CD4-positive, alpha-beta T cell (primary cell): ENCODE results near the gene ZNF385D. TPM values are rescaled to one million over a fixed set of nuclear protein-coding genes. Genes with fewer than 3 reads are reported as not detected.

Experiments
- ATAC-seq: fragments of 200-7000 bp; cut with Tn5 transposase; one replicate; pipeline ENCODE4 v1.10.0; 2022; ENCODE audit warnings: mild to moderate bottlenecking; ENCODE audit not compliant: poor library complexity
- CTCF ChIA-PET: fragments of 350-600 bp; sonication (Branson Sonifier 250); formaldehyde crosslinking; loops from one replicate; lab custom pipeline; 2021; ENCODE audit warnings: antibody characterized with exemption, inconsistent platforms; lab: Charles Lee
- POLR2A ChIA-PET: fragments of 350-600 bp; sonication (Branson Sonifier 250); formaldehyde crosslinking; loops from one replicate; lab custom pipeline; 2021; ENCODE audit warnings: antibody characterized with exemption, inconsistent platforms; lab: Charles Lee
- DNase-seq, 14 experiments: peaks; one replicate each; pipeline ENCODE4 v3.0.0-alpha.2; 2013 to 2020; ENCODE audit warnings: mixed read lengths in 2 of 14
- H3K27ac ChIP-seq, 2 donors: one replicate each; pipeline versions ENCODE4 v1.5.1 to v1.7.0; 2013; ENCODE audit warnings: low read length in 2 of 2, low read depth in 1 of 2, mild to moderate bottlenecking in 1 of 2
- H3K27me3 ChIP-seq, 2 experiments: 1 replicate in 1 of 2; 2 replicates in 1 of 2; pipeline versions ENCODE4 v1.6.1 to v1.7.0; 2013; ENCODE audit warnings: low read length in 2 of 2, control low read depth in 1 of 2, mild to moderate bottlenecking in 1 of 2, moderate library complexity in 1 of 2; ENCODE audit not compliant: insufficient read depth in 2 of 2, control insufficient read depth in 1 of 2
- H3K36me3 ChIP-seq: one replicate; pipeline ENCODE4 v1.6.1; 2013; ENCODE audit warnings: low read length, control low read depth; ENCODE audit not compliant: insufficient read depth
- H3K4me1 ChIP-seq: one replicate; pipeline ENCODE4 v1.6.1; 2013; ENCODE audit warnings: low read length, control low read depth; ENCODE audit not compliant: insufficient read depth
- H3K4me3 ChIP-seq: one replicate; pipeline ENCODE4 v1.5.1; 2013; ENCODE audit warnings: mild to moderate bottlenecking, low read length, moderate library complexity
- H3K9me3 ChIP-seq, 2 experiments: 1 replicate in 1 of 2; 2 replicates in 1 of 2; pipeline versions ENCODE4 v1.6.1 to v1.7.0; 2013; ENCODE audit warnings: low read length in 2 of 2, mild to moderate bottlenecking in 2 of 2, control low read depth in 1 of 2, moderate library complexity in 1 of 2; ENCODE audit not compliant: control insufficient read depth in 1 of 2, insufficient read depth in 1 of 2
- H3K27ac Mint-ChIP-seq: one replicate; pipeline ENCODE4 v1.8.0; 2020; ENCODE audit warnings: mixed read lengths
- H3K27me3 Mint-ChIP-seq: one replicate; pipeline ENCODE4 v1.8.0; 2021; ENCODE audit warnings: mixed read lengths
- H3K36me3 Mint-ChIP-seq: one replicate; pipeline ENCODE4 v1.8.0; 2021; ENCODE audit warnings: low read depth, mixed read lengths
- H3K4me1 Mint-ChIP-seq: one replicate; pipeline ENCODE4 v1.8.0; 2021; ENCODE audit warnings: low read depth, mixed read lengths
- H3K4me3 Mint-ChIP-seq: one replicate; pipeline ENCODE4 v1.8.0; 2020; ENCODE audit warnings: mild to moderate bottlenecking, mixed read lengths
- H3K9me3 Mint-ChIP-seq: one replicate; pipeline ENCODE4 v1.8.0; 2020; ENCODE audit warnings: mixed read lengths
- CTCF ChIP-seq: fragments of 200-600 bp; IDR thresholded peaks from one replicate; pipeline ENCODE4 v1.8.0; 2022; ENCODE audit warnings: antibody characterized with exemption, mild to moderate bottlenecking
- intact Hi-C, 2 experiments: fragments of 100-400 bp; cut with DNase I in 1 of 2; cut with micrococcal nuclease in 1 of 2; formaldehyde crosslinking; loops; one replicate each; pipeline versions ENCODE4 v1.15.1 to v1.9.0; 2023 to 2025; cut with DNase I, micrococcal nuclease
- polyA plus RNA-seq, 2 donors: library from polyadenylated mRNA; unstranded; fragments of 120-200 nt; gene quantifications; one replicate each; pipeline ENCODE4 v1.2.1, GENCODE V29; 2013
- total RNA-seq, 174 experiments: library from RNA in 2 of 174; stranded (reverse) in 2 of 174; gene quantifications; one replicate each; pipeline ENCODE4 v1.2.3 and lab custom pipeline; 2021 to 2026

The ZNF385D gene
- total RNA-seq (not detected), total RNA-seq (lab: John Stamatoyannopoulos, UW) (0 to 1.5 (median 0.14) reads per million in 172 experiments)
- not detected for polyA plus RNA-seq (2013, experiment 1 of 2)
- polyA plus RNA-seq (2013, experiment 2 of 2): 0.30 TPM

DNA sequence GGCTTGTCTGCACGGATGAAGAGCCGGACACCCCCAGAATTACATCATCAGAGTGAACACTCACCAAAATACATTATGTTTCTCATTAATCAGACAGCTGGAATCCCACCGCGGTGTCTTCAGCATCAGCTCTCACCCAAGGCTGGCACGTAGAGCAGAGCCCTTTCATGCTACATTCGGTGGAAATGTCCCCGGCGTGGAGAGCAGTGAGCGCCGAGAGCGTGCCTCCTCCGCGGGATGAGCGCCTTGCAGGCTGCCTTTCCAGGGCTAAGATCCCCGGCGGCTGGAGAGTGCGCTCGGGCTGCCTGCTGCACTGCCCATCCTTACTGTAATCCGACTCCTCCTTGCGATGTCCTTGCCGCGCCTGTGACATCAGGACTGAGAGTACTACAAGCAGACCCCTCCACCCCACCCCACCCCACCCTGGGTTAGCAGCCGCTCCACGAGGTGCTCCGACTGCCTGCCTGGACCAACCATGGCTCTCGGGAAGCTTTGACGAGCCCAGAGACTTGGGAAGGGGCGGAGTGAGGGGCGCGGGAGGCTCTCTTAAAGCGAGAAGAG lies at the start of gene ZNF385D:
Gene ZNF385D, minus strand, starts transcription at position 380 of the 561 bp plus-strand sequence. Its CDS starts 294 bp downstream, at position 86.
- ChIA-PET CTCF (no interaction called here), POLR2A (no interaction called here)
- H3K4me3 Mint-ChIP-seq: no peak within 1 kb of the TSS
- no peak for ATAC-seq
- Histone ChIP-seq H3K9me3 (peaks cover 0 to 6% of the 10 kb centered on the region in 2 experiments), H3K4me1 (no peaks in the 10 kb centered on the region), H3K36me3 (no peaks in the 10 kb centered on the region), H3K4me3 (no peak within 1 kb of the TSS), H3K27me3 (no peaks in the 10 kb centered on the region), H3K27ac (no peak within 1 kb of the TSS)
- no peak for TF ChIP-seq CTCF
- no peaks in the 10 kb centered on the region for H3K9me3 Mint-ChIP-seq
- DNase-seq: no peak
- H3K27me3 Mint-ChIP-seq: peaks cover 12% of the 10 kb centered on the region
- intact Hi-C loops: no loop called here
- no peaks in the 10 kb centered on the region for H3K36me3 Mint-ChIP-seq
- no peak within 1 kb of the TSS for H3K27ac Mint-ChIP-seq
- no peaks in the 10 kb centered on the region for H3K4me1 Mint-ChIP-seq

GRCh38 chr3:21798356-21799088 lies 47.5 kb upstream of the ZNF385D start:
- H3K27me3 ChIP-seq: no peaks in the 10 kb centered on the region
- peaks cover 9% of the 10 kb centered on the region for H3K9me3 Mint-ChIP-seq

DNA sequence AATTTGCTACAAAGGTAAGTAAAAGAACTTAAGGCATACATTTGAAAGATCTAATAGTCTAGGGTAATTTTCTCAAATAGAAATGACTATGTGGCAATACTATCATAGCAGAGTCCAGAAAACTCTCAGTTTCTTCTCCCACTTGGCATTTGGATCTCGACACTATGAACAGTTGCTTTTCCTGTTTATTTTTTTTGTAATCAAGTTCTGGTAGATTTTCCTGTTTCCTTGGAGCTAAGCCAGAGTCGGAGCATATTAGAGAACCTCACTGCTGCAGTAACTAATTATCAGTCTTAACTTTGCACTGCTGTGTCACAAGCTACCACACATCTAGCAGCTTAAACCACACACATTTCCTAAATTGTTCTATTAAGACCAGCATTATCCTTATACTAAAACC lies 44.9 kb upstream of the ZNF385D start:
- Mint-ChIP-seq H3K27me3 (no peaks in the 10 kb centered on the region), H3K4me1 (no peaks in the 10 kb centered on the region), H3K36me3 (no peaks in the 10 kb centered on the region), H3K9me3 (peaks cover 9% of the 10 kb centered on the region), H3K27ac (no peak overlapping the region), H3K4me3 (no peak overlapping the region)
- ChIA-PET POLR2A (no interaction called here), CTCF (no interaction called here)
- Histone ChIP-seq H3K4me3 (no peak overlapping the region), H3K9me3 (peaks cover 4 to 8% of the 10 kb centered on the region in 2 experiments), H3K27me3 (no peaks in the 10 kb centered on the region), H3K27ac (no peak overlapping the region), H3K4me1 (no peaks in the 10 kb centered on the region), H3K36me3 (no peaks in the 10 kb centered on the region)
- ATAC-seq: no peak
- no peak for TF ChIP-seq CTCF
- DNase-seq: no peak
- intact Hi-C loops: no loop called here

More at GRCh38 chr3:21798356-21799088, 47.5 kb upstream of the ZNF385D start:
- ChIA-PET POLR2A (no interaction called here), CTCF (no interaction called here)
- intact Hi-C loops: no loop called here
- no peak for ATAC-seq
- Histone ChIP-seq H3K4me1 (no peaks in the 10 kb centered on the region), H3K9me3 (peaks cover 0 to 8% of the 10 kb centered on the region in 2 experiments), H3K36me3 (no peaks in the 10 kb centered on the region), H3K4me3 (no peak overlapping the region), H3K27ac (no peak overlapping the region)
- Mint-ChIP-seq H3K36me3 (no peaks in the 10 kb centered on the region), H3K27ac (no peak overlapping the region), H3K27me3 (no peaks in the 10 kb centered on the region), H3K4me3 (no peak overlapping the region), H3K4me1 (no peaks in the 10 kb centered on the region)
- no peak for TF ChIP-seq CTCF
- DNase-seq: no peak
